Fibroblast of the aortic adventitia (primary cell): ENCODE results near the gene PARD3B. TPM values are rescaled to one million over a fixed set of nuclear protein-coding genes. Genes with fewer than 3 reads are reported as not detected.

Experiments
- DNase-seq: peaks from one replicate; pipeline ENCODE4 v3.0.0-alpha.2; 2010; ENCODE audit warnings: low read depth
- H3K4me3 ChIP-seq: 2 replicates; pipeline ENCODE4 v1.5.1; 2011; ENCODE audit warnings: low read depth, mild to moderate bottlenecking, control low read depth, low read length, moderate library complexity
- total RNA-seq: library from RNA; depleted of rRNA; stranded (reverse); fragments of >200 nt; gene quantifications from 2 replicates; pipeline ENCODE4 v1.2.3, GENCODE V29; 2012; ENCODE audit warnings: low replicate concordance
- TF ChIP-seq, protein P1 (sequence below): IDR thresholded peaks from 2 replicates; pipeline ENCODE4 v1.5.1; 2011; ENCODE audit warnings: mild to moderate bottlenecking, low read length, control low read depth, inconsistent platforms; ENCODE audit not compliant: insufficient read depth

PARD3B gene
- total RNA-seq, 1 donor, result 15.9 TPM

DNA sequence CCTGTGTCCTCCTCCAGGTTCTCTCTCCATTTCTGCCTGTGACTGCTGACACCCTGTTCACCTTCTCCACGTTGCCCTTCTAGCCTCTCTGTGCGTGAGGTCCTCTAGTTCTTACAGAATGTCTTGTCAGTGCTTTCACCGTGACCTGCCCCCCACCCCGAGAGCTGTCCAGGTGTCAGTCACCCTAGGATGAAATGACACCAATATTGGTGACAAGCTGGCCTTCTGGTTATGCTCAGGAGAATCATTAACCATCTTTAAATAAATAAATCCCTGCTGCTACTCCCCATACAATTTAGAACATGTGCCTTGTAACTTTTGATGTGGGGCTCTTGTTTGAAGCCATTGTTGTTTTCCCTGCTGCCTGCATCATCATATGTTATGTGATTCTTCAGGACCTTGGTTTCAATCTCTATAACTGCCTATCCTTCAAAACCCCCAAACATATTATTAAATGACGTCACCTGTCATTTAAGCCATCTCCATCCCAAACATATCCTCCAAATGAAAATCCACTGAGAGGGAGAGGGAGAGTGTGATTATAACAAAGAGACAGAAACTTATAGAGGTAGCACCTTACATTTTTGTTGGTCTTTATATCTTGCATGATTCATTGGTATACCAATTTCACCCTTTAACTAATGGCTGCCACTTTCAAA, 496.3 kb downstream of the PARD3B start:
- H3K4me3 ChIP-seq, result no peak overlapping the region
- no peak for DNase-seq
- TF ChIP-seq, protein P1, sequence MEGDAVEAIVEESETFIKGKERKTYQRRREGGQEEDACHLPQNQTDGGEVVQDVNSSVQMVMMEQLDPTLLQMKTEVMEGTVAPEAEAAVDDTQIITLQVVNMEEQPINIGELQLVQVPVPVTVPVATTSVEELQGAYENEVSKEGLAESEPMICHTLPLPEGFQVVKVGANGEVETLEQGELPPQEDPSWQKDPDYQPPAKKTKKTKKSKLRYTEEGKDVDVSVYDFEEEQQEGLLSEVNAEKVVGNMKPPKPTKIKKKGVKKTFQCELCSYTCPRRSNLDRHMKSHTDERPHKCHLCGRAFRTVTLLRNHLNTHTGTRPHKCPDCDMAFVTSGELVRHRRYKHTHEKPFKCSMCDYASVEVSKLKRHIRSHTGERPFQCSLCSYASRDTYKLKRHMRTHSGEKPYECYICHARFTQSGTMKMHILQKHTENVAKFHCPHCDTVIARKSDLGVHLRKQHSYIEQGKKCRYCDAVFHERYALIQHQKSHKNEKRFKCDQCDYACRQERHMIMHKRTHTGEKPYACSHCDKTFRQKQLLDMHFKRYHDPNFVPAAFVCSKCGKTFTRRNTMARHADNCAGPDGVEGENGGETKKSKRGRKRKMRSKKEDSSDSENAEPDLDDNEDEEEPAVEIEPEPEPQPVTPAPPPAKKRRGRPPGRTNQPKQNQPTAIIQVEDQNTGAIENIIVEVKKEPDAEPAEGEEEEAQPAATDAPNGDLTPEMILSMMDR, result no peak

DNA sequence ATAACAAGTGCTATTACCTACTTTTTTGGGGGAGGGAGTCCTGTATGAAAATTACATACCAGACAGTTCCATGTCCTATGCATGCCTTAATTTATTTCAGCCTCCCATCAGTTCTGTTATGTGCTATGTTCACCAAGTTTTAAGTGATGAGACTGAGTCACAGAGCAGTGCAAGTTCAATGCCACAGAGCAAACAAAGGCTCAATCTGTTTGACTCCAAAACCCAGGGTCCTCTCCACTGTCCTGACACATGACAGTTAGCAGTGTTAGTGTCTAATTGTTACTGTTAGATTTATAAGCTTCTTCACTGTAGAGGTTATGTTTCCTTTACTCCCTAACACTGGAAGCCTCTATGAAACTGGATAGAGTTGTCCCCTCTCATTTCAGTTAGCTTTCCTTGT, 498.0 kb downstream of the PARD3B start:
- TF ChIP-seq, protein P1, result no peak
- no peak for DNase-seq
- H3K4me3 ChIP-seq, result no peak overlapping the region

DNA sequence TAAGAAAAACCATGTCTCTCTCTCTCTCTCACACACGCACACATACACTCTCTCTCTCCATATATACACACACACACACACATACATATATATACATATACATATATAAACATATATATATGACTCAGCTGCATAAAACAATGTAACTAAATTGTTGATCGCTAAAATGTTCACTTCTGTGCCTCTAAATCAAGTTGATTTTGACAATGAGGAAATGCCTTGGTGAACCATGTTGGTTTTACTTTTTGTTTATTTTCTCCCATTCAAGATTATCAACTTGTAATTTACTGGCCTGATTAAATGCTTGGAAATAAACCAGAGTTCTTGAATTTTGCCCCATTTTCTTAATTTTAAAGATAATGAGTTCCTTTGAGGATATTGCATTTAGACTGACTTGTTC, 500.4 kb downstream of the PARD3B start:
- H3K4me3 ChIP-seq, result no peak overlapping the region
- TF ChIP-seq, protein P1, result no peak
- DNase-seq, result no peak

DNA sequence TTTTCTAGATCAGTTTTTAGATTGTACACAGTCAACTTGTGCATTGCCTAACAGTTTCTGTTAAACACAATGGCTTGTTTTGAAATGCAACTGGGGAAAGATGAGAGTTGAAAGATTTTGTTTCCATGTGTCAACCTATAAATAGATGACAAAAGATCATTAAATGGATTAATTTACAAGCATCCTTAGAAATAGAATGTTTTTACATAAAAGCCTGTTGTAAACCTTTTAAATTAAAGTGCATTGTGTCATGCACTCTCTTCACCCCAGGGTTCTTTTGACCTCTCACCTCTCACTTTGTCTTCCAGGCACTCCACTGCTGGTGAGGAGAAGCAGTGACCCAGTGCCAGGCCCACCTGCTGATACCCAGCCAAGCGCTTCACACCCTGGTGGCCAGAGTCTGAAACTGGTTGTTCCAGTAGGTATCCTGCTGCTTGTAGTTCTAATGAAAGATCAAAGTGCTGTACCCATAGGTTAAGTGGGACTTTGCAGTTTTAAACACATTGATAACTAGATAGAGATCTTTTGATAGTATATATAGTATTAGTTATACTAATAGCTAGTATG, 502.1 kb downstream of the PARD3B start:
- no peak for DNase-seq
- no peak overlapping the region for H3K4me3 ChIP-seq
- TF ChIP-seq, protein P1, result no peak

DNA sequence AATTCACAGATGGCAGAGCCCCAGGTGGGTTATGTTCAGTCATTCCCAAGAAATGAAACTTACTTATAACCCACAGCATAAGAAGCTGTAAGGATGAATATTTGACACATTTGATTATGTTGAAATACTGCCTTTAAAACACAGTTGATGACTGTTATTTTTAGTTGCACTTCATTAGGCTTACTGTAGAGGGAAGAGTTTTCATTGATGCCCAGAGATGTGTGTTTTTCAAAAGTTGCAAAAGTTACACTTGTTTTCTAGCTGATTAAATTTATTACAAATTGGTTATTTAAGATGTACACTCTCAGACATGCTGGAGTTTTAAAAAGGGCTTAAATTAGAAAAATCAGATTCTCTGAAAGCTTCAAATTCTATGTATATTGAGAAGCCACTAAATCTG, 506.1 kb downstream of the PARD3B start:
- peak; percentile 8 for DNase-seq

DNA sequence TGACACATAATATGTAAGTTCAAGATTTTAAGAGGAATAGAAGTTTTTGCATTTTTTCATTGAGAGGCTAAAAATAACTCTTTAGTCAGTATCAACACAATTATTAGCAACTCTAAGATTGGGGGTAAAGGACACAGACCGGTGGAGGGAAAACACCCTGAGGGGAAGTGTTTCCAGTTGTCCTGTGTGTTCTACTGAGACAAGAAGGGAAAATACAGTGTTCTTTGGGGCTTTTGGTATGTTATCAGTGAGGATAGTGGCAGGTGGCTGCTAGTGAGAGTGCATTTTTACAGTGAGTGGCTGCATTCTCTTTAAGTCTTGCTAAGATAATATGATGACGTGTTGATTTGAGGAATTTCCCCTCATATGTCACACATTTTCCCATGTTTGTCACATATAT, 507.5 kb downstream of the PARD3B start:
- TF ChIP-seq, protein P1, result no peak
- H3K4me3 ChIP-seq, result no peak overlapping the region
- DNase-seq, result no peak

More for the DNA sequence above, 506.1 kb downstream of the PARD3B start:
- H3K4me3 ChIP-seq, result no peak overlapping the region
- TF ChIP-seq, protein P1, result peak; percentile 37
